HepG2 (cell line): ENCODE data around the gene RANBP6.
A peak's percentile ranks its signal among the peaks of the same experiment; 100 is the strongest.

ENCODE experiments used
- SIN3A ChIP-seq: IDR thresholded peaks from 2 replicates; pipeline ENCODE4 v1.6.1; 2011; ENCODE audit warnings: low read depth, mild to moderate bottlenecking, control low read depth, low read length, borderline replicate concordance
- ZFAT ChIP-seq: sonication (generic); formaldehyde crosslinking; conservative IDR thresholded peaks from 2 replicates; pipeline ENCODE4 v1.8.1; 2023; ENCODE audit warnings: missing genetic modification reagents, inconsistent platforms
- TF ChIP-seq, protein P1 (sequence below): sonication (generic); formaldehyde crosslinking; IDR thresholded peaks from 2 replicates; pipeline ENCODE4 v1.8.1; 2023; ENCODE audit warnings: missing genetic modification reagents, inconsistent platforms, borderline replicate concordance

DNA sequence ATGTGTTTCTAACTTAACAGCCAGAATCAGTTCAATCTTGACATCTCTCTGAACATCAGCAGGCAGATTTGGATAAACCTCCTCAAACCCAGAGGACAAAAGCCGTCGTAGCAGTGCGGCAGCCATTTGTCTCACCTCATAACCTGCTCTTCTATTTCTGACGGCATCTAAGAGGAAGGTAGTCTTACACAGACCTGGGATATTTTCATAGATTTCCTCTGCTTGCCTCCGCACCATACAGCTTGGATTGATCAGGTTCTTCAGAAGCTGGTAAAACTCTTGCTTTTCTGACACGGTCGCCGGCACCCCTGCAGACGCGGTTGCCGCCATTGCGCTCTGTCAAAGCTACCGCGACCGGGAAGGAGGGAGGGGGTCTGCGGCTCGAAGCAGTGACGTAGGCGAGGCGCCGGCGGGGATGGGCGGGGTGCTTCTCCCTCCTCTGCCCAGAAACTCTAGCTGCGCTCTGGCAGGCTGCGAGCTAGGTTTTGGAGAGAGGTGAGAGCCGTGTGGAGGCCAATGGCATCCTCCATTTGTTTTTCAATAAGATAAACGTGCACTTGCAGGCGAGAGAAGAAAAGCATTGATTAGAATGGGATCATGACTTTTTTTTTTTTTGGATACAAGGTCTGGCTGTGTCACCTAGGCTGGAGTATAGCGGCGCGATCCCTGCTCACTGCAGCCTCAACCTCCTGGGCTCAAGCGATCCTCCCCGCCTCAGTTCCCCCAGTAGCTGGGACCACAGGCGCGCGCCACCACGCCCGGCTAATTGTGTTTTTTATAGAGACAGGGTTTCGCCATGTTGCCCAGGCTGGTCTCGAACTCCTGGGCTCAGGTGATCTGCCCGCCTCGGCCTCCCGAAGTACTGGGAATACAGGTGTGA, at the start of gene RANBP6:
- TF ChIP-seq ZFAT (CRISPR knock-in tag) (no peak), SIN3A (peak; percentile 48; the same call in 1 of the 2 replicates)
- TF ChIP-seq, protein P1, sequence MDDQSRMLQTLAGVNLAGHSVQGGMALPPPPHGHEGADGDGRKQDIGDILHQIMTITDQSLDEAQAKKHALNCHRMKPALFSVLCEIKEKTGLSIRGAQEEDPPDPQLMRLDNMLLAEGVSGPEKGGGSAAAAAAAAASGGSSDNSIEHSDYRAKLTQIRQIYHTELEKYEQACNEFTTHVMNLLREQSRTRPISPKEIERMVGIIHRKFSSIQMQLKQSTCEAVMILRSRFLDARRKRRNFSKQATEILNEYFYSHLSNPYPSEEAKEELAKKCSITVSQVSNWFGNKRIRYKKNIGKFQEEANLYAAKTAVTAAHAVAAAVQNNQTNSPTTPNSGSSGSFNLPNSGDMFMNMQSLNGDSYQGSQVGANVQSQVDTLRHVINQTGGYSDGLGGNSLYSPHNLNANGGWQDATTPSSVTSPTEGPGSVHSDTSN (CRISPR knock-in tag): no peak
